Heart left ventricle (tissue), 13 donors: Measurements from ENCODE around the gene OR5T2.

Source experiments
- POLR2A ChIP-seq, 2 donors: fragments of 450-650 bp; IDR thresholded peaks; one replicate each; pipeline ENCODE4 v1.6.1; 2017; ENCODE audit warnings: antibody characterized with exemption in 2 of 2, mild to moderate bottlenecking in 2 of 2, moderate library complexity in 2 of 2
- TF ChIP-seq, protein P1 (sequence below), 12 donors: fragments of 200-600 bp; sonication (generic) in 4 of 12; IDR thresholded peaks; one replicate each; pipeline versions ENCODE4 v1.5.0 to v1.8.0; 2018 to 2022; ENCODE audit warnings: antibody characterized with exemption in 12 of 12, mild to moderate bottlenecking in 5 of 12
- donor health status: ischemic (EF 13 %, LVEDD 7.1; RV severe dilation, severe dysfunction).
- donor health status: DM: no; HTN: yes; CAD: no.
- donor health status: DM: no; HTN: no; CAD: no.
- donor health status: ischemic (EF 25% LVEDD 6.9; RV normal size, moderate dysfunction).
- donor health status: ischemic (EF 25% LVEDD 5.7; RV mildly dilated, moderate dysfunction).
- donor health status: ischemic (EF 35%, LVEDD 5.7; RV mildly dilated, moderate dysfunction).
- donor health status: nonischemic (EF 11% LVEDD 7.7; RV severe dilation, severe dysfunction).
- donor health status: DM: yes; HTN: yes; CAD: no.
- donor health status: PGD.
- donor health status: ischemic (EF 29% LVEDD 5.4; RV normal size, mild dysfunction).
- donor health status: nonischemic (EF 23%, LVEDD 6.1; RV moderate dilation, normal function).

DNA sequence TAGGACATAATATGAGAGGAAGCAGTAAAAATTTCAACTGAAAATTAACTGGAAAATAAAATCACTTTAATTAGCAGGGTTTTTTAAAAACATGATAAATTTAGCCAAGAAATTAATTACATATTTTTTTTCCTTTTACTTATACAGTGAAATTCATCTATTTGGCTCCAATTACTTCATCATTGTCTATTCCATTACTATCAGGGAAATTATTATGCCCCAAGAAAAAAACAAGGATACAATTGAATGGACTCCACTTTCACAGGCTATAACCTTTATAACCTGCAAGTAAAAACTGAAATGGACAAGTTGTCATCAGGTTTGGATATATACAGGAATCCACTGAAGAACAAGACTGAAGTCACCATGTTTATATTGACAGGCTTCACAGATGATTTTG is 17.9 kb upstream of the OR5T2 start, which contains the start of gene OR5T3:
- TF ChIP-seq, protein P1, sequence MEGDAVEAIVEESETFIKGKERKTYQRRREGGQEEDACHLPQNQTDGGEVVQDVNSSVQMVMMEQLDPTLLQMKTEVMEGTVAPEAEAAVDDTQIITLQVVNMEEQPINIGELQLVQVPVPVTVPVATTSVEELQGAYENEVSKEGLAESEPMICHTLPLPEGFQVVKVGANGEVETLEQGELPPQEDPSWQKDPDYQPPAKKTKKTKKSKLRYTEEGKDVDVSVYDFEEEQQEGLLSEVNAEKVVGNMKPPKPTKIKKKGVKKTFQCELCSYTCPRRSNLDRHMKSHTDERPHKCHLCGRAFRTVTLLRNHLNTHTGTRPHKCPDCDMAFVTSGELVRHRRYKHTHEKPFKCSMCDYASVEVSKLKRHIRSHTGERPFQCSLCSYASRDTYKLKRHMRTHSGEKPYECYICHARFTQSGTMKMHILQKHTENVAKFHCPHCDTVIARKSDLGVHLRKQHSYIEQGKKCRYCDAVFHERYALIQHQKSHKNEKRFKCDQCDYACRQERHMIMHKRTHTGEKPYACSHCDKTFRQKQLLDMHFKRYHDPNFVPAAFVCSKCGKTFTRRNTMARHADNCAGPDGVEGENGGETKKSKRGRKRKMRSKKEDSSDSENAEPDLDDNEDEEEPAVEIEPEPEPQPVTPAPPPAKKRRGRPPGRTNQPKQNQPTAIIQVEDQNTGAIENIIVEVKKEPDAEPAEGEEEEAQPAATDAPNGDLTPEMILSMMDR (IDR thresholded peaks at IDR 0.05): no peak
- no peak for TF ChIP-seq POLR2A (IDR thresholded peaks at IDR 0.05)
